22Rv1 (cell line): ENCODE measurements around the gene NUCKS1.

ENCODE experiments used
- H3K27ac ChIP-seq: fragments of 450-650 bp; 2 replicates; pipeline ENCODE4 v1.5.1; 2017
- ZFX ChIP-seq: fragments of 450-650 bp; IDR thresholded peaks from 2 replicates; pipeline ENCODE4 v1.6.1; 2017; ENCODE audit warnings: antibody characterized with exemption, borderline replicate concordance
- TF ChIP-seq, protein P1 (sequence below): fragments of 450-650 bp; IDR thresholded peaks from 2 replicates; pipeline ENCODE4 v1.5.1; 2017; ENCODE audit warnings: mild to moderate bottlenecking

Gene NUCKS1

DNA sequence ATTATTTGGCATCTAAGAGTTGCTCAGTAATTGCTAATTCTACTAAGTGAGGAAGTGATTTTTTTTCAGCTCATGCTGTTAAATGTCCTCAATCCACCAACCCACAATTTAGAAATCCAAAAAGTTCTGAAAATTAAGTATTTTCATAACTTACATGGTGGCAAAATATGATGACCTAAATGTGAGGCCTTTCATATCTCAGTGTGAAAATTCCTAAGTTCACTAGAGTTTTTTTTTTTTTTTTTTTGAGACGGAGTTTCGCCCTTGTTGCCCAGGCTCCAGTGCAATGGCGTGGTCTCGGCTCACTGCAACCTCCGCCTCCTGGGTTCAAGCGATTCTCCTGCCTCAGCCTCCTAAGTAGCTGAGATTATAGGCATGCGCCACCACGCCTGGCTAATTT is 5.6 kb downstream of the NUCKS1 start:
- no peak overlapping the region for H3K27ac ChIP-seq
- TF ChIP-seq ZFX: no peak
- TF ChIP-seq, protein P1, sequence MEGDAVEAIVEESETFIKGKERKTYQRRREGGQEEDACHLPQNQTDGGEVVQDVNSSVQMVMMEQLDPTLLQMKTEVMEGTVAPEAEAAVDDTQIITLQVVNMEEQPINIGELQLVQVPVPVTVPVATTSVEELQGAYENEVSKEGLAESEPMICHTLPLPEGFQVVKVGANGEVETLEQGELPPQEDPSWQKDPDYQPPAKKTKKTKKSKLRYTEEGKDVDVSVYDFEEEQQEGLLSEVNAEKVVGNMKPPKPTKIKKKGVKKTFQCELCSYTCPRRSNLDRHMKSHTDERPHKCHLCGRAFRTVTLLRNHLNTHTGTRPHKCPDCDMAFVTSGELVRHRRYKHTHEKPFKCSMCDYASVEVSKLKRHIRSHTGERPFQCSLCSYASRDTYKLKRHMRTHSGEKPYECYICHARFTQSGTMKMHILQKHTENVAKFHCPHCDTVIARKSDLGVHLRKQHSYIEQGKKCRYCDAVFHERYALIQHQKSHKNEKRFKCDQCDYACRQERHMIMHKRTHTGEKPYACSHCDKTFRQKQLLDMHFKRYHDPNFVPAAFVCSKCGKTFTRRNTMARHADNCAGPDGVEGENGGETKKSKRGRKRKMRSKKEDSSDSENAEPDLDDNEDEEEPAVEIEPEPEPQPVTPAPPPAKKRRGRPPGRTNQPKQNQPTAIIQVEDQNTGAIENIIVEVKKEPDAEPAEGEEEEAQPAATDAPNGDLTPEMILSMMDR: no peak

DNA sequence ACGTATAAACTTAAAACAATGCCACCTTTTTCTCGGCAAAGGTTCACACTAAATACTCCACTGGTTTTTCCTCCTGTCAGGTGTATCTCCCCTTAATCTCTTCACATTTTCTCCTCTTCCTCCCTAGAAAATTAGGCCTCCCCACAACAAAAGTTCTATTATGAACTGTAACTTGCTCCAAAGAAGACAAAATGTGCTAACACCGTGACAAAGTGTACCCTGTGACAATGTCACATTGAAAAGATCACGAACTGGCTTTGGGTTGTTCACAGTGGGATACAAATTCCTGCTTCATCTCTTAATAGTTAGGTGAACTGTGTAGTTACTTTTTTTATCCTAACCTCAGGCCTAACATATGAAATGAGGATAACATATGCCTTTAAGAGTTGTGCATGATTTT is 6.0 kb downstream of the NUCKS1 start:
- peak overlapping the region; percentile 2; the same call in 1 of the 2 replicates for H3K27ac ChIP-seq
- TF ChIP-seq ZFX: no peak
- TF ChIP-seq, protein P1: no peak

DNA sequence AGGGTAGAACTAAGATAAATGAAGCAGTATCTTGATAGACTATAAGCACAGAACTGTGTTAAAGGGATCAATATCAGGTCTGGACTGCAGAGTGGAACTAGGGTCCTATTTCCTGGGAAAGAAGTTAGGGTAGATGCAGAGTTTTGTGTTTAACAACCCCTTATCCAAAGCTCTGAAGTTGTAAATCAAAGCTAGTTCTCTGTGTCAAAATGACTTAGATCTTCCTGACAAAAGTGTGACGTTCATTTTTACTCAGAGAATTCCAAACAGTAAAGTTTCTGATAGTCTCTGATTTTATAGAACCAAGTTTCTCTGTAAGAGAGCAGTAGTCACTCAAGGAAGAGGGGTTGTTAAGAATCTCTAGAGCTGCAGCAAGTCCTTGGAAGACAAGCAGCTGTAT is 8.3 kb downstream of the NUCKS1 start:
- TF ChIP-seq ZFX: no peak
- TF ChIP-seq, protein P1: no peak
- 0 out of 2 replicates have a peak overlapping the region, but pooled peaks have one; percentile 0 for H3K27ac ChIP-seq

DNA sequence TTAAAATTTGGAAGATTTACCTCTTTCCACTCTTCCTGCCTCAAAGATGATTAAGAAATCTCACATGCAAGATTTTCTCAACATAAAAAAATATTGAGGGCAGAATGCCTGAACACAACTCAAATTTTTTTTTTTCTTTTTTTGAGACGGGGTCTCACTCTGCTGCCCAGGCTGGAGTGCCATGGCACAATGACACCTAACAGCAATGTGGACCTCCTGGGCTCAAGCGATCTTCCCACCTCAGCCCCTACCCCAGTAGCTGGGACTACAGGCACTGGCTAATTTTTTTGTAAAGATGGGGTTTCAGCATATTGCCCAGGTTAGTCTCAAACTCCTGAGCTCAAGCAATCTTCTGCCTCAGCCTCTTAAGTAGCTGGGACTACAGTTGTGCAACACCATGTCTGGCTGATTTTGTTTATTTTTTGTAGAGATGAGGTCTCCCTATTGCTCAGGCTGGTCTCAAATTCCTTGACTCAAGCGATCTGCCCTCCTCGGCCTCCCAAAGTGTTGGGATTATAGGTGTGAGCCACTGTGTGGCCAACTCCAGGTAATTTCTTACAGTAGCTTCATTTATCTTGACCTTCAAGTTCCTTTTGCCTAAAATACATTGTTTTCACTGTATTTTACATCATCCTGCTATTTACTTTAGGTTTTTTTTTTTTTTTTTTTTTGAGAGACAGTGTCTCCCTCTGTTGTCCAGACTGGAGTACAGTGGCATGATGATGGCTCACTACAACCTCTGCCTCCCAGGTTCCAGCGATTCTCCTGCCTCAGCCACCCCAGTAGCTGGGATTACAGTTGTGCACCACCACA is 10.4 kb downstream of the NUCKS1 start:
- no peak overlapping the region for H3K27ac ChIP-seq
- TF ChIP-seq, protein P1: peak; percentile 25
- TF ChIP-seq ZFX: no peak

DNA sequence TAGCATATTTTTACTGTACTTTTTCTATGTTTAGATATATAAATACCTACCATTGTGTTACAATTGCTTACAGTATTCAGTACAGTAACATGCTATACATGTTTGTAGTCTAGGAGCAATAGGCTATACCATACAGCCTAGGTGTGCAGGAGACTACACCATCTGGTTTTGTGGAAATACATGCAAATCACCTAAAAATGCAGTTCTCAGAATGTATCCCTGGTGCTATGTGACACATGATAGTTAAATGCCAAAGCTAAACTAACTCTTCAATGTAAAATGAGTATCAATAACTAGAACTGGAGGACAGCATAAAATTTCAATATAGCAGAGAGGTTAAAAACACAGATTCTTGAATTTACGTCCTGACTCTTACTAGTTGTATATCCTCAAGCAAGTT is 14.8 kb downstream of the NUCKS1 start:
- peak overlapping the region; percentile 23 for H3K27ac ChIP-seq
- TF ChIP-seq, protein P1: no peak
- no peak for TF ChIP-seq ZFX

DNA sequence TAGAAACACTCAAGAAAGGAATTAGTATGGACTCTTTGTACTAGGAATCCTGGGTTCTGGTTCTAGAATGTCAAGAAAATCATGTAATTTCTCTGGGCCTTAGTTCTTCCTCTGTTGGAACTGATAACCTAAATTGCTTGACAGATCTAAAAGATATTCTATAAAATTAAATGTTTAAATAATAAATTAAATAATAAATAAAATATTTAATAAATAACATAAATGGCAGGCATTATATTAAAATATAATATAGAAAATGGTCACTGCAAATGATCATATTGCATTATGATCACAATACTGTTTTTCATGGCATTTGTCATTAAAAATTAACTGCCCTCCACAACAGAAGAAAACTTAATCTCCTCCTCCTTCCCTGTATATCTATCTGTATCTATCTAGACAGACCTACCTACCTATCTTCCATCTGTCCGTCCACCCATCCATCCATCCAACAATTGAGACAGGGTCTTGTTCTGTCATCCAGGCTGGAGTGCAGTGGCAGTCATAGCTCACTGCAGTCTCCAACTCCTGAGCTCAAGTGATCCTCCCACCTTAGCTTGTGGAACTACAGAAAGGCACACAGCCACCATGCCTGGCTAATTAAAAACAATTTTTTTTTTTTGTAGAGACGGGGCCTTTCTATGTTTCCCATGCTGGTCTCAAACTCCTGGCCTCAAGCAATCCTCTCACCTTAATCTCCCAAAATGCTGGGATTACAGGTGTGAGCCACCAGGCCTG is 16.4 kb downstream of the NUCKS1 start:
- peak overlapping the region; percentile 23 for H3K27ac ChIP-seq
- TF ChIP-seq, protein P1: no peak
- TF ChIP-seq ZFX: no peak
